ENCODE results near the gene LCN1.
"Not testable (repeated sequence)": the region's sequence is repeated elsewhere in the genome, so short reads cannot be mapped to it uniquely, and the experiment has no call there.

The LCN1 gene

DNA sequence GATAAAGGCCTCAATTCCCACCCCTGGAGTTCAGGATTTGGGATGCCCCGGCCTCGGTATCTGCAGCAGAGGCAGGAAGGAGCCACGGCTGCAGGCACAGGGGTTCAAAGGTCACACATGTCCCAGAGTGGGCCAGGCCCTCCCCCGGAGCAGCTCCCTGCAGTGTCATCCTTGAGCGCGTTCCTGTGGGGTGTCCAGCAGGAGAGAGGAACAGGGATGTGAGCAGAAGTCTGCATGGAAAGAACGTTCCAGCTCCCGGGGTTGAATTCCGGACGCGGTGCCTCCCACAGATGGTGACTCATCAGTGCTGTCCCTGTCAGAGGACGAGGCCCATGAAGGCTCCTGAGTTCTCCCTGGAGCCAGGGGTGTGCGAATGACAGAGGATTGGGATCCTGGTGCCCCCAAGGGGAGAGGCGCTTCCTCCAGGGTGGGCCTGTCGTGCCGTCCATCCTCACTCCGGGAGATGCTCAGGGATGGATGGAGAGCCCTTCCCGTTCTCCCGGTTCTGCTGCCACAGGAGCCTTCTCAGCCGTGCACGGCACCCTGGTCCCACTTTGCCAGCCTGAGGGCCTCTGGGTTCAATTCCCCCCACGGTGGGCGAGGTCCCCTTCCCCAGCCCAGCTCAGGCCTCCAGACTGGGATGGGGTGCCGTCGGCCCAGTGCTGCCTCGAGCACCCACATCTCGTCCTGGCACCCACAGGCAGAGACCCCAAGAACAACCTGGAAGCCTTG is 3.1 kb downstream of the LCN1 start:
- no peak for DNase-seq

DNA sequence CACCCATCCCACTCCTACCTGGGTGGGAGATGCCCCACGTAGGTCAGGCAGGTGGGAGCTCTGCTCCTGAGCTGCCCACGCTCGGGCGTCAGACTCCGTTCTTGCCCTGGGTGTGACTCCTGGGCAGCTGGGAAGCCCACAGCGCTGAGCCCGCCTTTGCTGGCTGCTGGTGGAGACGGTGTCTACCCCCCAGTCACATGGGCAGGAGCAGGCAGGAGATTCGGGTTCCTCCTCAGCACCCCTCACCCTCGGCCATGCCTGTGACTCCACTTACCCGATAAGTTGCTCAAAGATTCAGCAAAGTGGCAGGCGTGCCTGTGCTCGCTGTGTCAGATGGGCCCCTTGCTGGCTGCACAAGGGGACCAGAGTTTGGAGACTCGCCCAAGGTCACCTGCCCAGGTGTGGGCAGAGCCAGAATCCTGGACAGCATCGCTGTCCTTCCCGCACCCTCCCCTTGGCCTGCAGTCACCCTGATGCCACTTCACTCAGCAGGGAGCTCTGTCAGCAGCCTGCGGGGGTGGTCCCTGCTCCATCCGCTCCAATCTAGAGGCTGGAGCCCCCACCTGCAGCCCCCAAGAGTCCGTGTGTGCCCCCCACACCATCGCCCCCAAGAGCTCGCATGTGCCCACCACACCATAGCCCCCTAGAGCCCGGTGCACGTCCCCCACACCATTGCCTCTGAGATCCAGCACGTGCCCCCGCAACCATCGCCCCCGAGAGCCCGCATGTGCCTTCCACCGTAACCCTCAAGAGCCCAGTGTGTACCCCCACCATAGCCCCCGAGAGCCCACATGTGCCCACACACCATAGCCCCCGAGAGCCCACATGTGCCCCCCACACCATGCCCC is 4.2 kb downstream of the LCN1 start:
- no peak for DNase-seq

DNA sequence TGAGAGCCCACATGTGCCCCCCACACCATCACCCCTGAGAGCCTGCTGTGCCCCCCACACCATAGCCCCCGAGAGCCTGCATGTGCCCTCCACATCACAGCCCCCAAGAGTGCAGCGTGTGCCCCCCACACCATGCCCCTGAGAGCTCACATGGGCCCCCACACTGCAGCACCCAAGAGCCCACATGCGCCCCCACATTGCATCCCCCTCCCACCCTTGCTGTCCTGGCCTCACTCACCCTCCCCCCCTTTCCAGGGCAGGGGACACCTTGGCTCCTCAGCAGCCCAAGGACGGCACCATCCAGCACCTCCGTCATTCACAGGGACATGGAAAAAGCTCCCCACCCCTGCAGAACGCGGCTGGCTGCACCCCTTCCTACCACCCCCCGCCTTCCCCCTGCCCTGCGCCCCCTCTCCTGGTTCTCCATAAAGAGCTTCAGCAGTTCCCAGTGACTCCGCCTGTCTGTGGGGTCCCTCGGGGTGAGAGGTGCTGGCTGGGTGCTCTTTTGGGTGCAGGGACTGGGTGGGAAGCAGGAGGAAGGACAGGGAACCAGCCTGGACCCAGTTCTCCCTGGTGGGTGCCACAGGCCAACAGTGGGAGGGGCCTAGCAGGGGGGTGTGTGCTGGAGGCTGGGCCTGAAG is 5.0 kb downstream of the LCN1 start:
- no peak for DNase-seq

- no peak for DNase-seq
These were observed 5.7 kb downstream of the LCN1 start for GRCh38 chr9:135526730-135527571.

DNA sequence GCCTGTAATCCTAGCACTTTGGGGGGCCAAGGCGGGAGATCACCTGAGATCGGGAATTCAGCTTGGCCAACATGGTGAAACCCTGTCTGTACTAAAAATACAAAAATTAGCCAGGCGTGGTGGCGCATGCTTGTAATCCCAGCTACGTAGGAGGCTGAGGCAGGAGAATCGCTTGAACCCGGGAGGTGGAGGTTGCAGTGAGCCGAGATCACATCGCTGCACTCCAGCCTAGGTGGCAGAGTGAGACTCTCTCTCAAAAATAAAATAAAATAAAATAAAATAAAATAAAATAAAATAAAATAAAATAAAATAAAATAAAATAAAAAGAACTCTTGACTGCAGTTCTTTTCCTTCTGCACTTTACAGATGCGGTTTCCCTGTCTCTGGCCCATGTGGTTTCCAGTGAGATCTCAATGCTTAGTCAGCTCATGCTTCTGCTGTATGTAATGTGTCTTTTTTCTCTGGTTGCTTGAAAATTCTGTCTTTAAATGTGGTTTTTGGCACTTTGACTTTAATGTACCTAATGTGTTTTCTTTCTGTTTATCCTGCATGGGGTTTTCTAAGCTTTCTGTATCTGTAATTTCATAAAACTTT is 7.7 kb downstream of the LCN1 start:
- not testable (repeated sequence) for DNase-seq

GRCh38 chr9:135530146-135530545 is 8.9 kb downstream of the LCN1 start:
- DNase-seq, result no peak

- no peak for DNase-seq
These were observed 9.9 kb downstream of the LCN1 start for GRCh38 chr9:135531096-135531495.

- no peak for DNase-seq
These were observed 11.9 kb downstream of the LCN1 start for GRCh38 chr9:135533113-135533512.

- no peak for DNase-seq
These were observed 12.4 kb downstream of the LCN1 start for GRCh38 chr9:135533674-135534073.

DNA sequence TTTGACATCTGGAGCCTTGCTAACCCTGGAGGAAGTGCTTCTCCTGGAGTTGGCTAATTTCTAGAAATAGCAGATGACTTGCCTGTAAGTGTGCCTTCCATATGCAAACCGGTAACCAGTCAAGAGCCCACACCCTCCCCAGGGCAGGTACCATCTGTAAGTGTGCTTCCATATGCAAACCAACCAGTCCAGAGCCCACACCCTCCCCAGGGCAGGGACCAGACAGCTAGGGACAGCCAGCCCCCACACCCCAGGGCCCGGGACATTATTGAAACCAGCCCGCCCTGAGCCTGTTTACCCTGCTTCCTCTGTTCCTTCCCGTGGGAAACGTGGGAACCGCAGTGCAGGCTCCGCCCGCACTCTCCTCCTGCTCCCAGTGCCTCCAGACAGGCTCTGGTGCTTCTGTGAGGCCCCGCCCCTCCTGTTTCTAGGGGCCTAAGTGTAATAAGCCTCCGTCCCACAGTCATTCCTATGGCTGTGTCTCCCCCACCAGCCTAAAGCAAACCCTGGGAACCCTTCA is 13.0 kb downstream of the LCN1 start:
- not testable (repeated sequence) for DNase-seq

GRCh38 chr9:135534826-135535225 is 13.6 kb downstream of the LCN1 start:
- not testable (repeated sequence) for DNase-seq

GRCh38 chr9:135535631-135536030 is 14.4 kb downstream of the LCN1 start:
- not testable (repeated sequence) for DNase-seq

- DNase-seq, result no peak
These were observed 15.0 kb downstream of the LCN1 start for GRCh38 chr9:135536216-135536615.

- not testable (repeated sequence) for DNase-seq
These were observed 22.1 kb downstream of the LCN1 start for GRCh38 chr9:135543262-135543894.

DNA sequence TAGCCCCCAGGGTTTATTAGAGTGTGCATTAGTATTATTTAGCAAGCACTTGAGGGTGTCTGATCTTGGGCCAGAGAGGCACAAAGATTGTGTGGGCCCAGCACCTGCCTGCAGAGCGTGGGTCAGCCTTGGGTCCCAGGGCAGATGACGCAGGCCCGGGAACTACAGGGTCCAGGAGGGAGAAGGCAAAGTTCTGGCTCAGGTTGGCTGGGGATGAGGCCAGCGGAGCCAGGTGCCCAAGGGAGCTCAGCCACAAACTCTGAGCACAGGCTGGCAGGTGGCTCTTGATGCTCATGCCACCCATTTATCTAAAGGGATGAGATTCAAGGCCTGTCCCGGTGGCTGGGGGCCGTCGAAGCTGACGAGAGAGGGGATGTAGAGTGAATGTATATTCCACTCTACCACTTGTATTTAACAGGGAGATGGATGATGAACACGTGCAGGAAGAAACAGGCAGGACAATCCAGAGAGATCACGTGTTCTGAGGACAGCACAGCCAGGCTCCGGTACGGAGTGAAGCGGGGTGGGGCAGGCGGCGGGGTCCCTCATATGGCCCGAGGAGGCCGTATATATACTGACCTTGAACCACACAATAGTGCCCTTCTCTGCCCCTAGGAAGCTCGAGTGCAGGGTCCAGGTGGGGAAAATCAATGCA is 23.9 kb downstream of the LCN1 start:
- no peak for DNase-seq

- DNase-seq, result not testable (repeated sequence)
These were observed 24.5 kb downstream of the LCN1 start, which contains the start of gene OBP2A for GRCh38 chr9:135545646-135546176. OBP2A (plus strand) TSS chr9:135546126; CDS start chr9:135546181, 55 bp downstream.

GRCh38 chr9:135546792-135547617 is 25.8 kb downstream of the LCN1 start:
- not testable (repeated sequence) for DNase-seq

- no peak for DNase-seq
These were observed 26.8 kb downstream of the LCN1 start for GRCh38 chr9:135547756-135548736.

All from NCI-H446 (cell line).